Stomach (tissue), 4 donors: ENCODE measurements around the gene SBSN.

ENCODE experiments used
- CTCF ChIP-seq, 7 experiments: fragments of 450-650 bp in 4 of 7; fragments of 200-600 bp in 3 of 7; sonication (generic) in 3 of 7; IDR thresholded peaks; one replicate each; pipeline ENCODE4 v1.5.1; 2016 to 2019; ENCODE audit warnings: antibody characterized with exemption in 7 of 7, control low read depth in 2 of 7, mild to moderate bottlenecking in 1 of 7
- POLR2A ChIP-seq, 4 donors: fragments of 450-650 bp; IDR thresholded peaks; one replicate each; pipeline ENCODE4 v1.6.1; 2016; ENCODE audit warnings: antibody characterized with exemption in 4 of 4, control low read depth in 2 of 4, mild to moderate bottlenecking in 1 of 4, moderate library complexity in 1 of 4

- TF ChIP-seq POLR2A (IDR thresholded peaks at IDR 0.05) (no peak), CTCF (IDR thresholded peaks at IDR 0.05) (no peak)
These were observed 19.0 kb downstream of the SBSN start for GRCh38 chr19:35509018-35509652.
